LNCaP clone FGC (cell line): ENCODE measurements around the gene CDC16.

ENCODE experiments used
- DNase-seq: peaks from one replicate; pipeline ENCODE4 v3.0.0-alpha.2; 2011; ENCODE audit warnings: low read depth
- H3K4me3 ChIP-seq: 2 replicates; pipeline ENCODE4 v1.5.1; 2011; ENCODE audit warnings: mild to moderate bottlenecking, low read depth, low read length, control low read depth
- CTCF ChIP-seq: IDR thresholded peaks from 2 replicates; pipeline ENCODE4 v1.5.1; 2012; ENCODE audit warnings: mild to moderate bottlenecking; ENCODE audit not compliant: control insufficient read depth, insufficient read depth; ENCODE audit errors: extremely low read depth

The CDC16 gene

DNA sequence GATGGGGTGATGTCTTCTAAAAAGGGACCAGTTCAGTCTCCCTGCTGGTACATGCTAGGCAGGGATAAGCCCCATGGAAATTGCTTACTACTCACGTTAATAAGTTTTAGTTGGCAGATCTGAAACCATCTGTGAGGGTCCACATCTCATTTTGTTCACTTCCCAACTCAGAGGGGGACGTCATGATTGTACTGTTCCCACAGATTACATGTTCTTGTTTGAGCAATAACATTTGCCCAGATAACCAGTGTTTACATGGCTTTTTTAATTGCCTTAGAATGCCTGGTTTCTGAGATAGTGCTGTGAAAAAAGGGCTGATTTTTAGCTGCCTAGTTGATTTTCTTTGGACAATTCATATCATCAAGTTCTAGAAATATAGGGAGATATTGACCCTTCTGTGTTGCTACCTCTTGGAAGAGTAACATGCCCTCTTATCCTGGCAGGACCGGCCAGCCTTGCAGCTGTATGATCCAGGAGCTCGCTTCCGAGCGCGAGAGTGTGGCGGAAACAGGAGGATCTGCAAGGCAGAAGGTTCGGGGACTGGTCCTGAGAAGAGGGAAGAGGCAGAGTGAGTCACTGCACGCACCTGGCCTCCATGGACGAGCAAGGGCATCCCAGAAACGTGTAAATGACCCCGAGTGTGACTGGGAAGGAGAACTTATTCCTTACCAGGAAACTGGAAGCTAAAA lies 69.8 kb downstream of the CDC16 start:
- TF ChIP-seq CTCF, result no peak
- no peak for DNase-seq
- no peak overlapping the region for H3K4me3 ChIP-seq

DNA sequence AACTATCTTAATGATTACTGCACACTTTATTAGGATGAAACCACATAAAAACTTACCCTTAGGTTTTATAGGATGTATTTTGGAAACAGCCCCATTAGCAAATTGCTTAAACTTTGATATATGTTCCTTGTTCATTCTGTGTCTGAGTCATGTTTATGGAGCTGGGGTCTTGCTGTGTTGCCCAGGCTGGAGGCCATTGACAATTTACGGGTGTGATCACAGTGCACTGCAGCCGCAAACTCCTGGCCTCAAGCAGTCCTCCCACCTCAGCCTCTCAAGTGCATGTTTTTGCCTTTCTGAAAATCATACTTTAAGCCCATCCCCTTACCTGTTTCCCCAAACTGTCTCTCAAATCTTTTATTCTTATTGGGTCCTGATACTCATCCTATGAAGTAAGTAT lies 74.4 kb downstream of the CDC16 start:
- no peak overlapping the region for H3K4me3 ChIP-seq
- TF ChIP-seq CTCF, result no peak
- DNase-seq, result peak; percentile 18

DNA sequence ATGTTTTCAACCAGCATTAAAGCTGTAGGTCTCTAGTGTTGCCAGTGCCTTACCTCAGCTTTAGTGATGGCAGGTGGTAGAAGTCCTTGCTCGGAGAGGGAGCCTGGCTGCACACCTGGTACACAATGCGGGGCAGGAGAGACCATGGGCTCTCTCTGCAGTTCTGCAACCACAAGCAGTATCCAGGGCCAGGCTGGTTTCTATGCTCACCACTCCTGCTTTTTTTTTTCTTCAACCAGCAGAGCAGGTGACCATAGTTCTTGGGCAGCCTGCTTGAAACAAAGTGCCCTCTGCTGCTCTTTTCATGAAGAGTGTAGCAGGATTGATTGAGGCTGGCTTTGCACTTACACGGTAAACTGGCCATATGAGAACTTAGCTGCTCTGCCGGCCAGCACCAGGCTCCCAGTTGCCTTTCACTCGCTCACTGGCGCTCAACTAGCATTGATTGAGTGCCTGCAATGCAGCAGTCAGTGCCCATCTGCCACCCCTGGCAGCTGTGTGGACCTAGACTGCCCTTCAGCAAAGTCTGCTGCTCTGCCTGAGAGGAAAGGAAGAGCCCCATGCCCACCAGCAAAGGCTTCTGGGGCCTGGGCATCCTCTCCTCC lies 75.2 kb downstream of the CDC16 start:
- no peak for DNase-seq
- no peak for TF ChIP-seq CTCF
- H3K4me3 ChIP-seq, result no peak overlapping the region

GRCh38 chr13:114310956-114311355 lies 76.3 kb downstream of the CDC16 start:
- TF ChIP-seq CTCF, result no peak
- no peak for DNase-seq
- no peak overlapping the region for H3K4me3 ChIP-seq

GRCh38 chr13:114311387-114311786 lies 76.7 kb downstream of the CDC16 start:
- no peak for TF ChIP-seq CTCF
- H3K4me3 ChIP-seq, result no peak overlapping the region
- DNase-seq, result no peak

DNA sequence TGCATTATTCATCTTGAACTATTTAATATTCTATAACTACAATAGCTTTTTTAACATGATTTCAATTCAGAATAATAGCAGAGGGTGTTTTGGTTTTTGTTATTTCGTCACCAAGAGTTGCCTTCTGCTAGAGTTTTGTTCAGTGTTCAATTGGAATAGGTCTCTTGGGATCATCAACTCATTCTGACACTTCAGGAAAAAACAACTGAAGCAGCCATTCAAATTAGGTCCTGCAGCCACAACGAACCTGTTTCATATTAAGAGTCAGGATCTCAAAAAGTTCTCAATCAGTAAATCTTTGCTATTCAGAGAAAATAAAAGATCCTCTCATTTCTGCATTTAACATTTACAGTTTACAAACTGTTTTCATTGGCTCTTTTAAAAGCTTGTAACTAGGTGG lies 77.2 kb downstream of the CDC16 start:
- H3K4me3 ChIP-seq, result no peak overlapping the region
- TF ChIP-seq CTCF, result no peak
- DNase-seq, result no peak
